A673 (cell line): Measurements from ENCODE around the gene DNM1. TPM values are rescaled to one million over a fixed set of nuclear protein-coding genes. Genes with fewer than 3 reads are reported as not detected.

Source experiments
- BruUV-seq: library from RNA; stranded (reverse); fragments of 400-500 nt; replicated peaks from 2 replicates; lab custom pipeline; 2021; lab: Mats Ljungman, UMichigan
- CTCF ChIA-PET: fragments of 300-600 bp; sonication (Branson Sonifier 250); formaldehyde crosslinking; loops from one replicate; lab custom pipeline; 2022; ENCODE audit warnings: antibody characterized with exemption; lab: Charles Lee
- POLR2A ChIA-PET: fragments of 300-600 bp; sonication (Branson Sonifier 250); formaldehyde crosslinking; loops from one replicate; lab custom pipeline; 2022; ENCODE audit warnings: antibody characterized with exemption; ENCODE audit not compliant: low non-redundant PET; lab: Charles Lee
- DNase-seq: peaks from one replicate; pipeline ENCODE4 v3.0.0-alpha.2; 2015; ENCODE audit warnings: low spot score
- H3K27ac ChIP-seq: fragments of 200-600 bp; sonication (generic); 2 replicates; pipeline ENCODE4 v1.5.1; 2016; ENCODE audit warnings: mixed run types, low read depth, mild to moderate bottlenecking, mixed read lengths, antibody characterized with exemption, low read length; ENCODE audit not compliant: poor library complexity, severe bottlenecking
- H3K27me3 ChIP-seq: fragments of 200-600 bp; sonication (generic); replicated peaks from 2 replicates; pipeline ENCODE4 v1.6.1; 2017; ENCODE audit warnings: mixed run types, low read depth, mild to moderate bottlenecking, mixed read lengths, antibody characterized with exemption, low read length; ENCODE audit not compliant: insufficient read depth, poor library complexity
- H3K36me3 ChIP-seq: fragments of 200-600 bp; sonication (generic); 2 replicates; pipeline ENCODE4 v1.6.1; 2016; ENCODE audit warnings: mixed run types, mild to moderate bottlenecking, mixed read lengths, antibody characterized with exemption, low read length; ENCODE audit not compliant: insufficient read depth, poor library complexity, severe bottlenecking
- H3K4me1 ChIP-seq: fragments of 200-600 bp; sonication (generic); 2 replicates; pipeline ENCODE4 v1.6.1; 2017; ENCODE audit warnings: mixed run types, mild to moderate bottlenecking, mixed read lengths, antibody characterized with exemption, low read length; ENCODE audit not compliant: insufficient read depth, poor library complexity, severe bottlenecking
- H3K4me3 ChIP-seq: fragments of 200-600 bp; sonication (generic); 2 replicates; pipeline ENCODE4 v1.5.1; 2016; ENCODE audit warnings: low read depth, mixed run types, mild to moderate bottlenecking, mixed read lengths, low read length; ENCODE audit not compliant: poor library complexity, severe bottlenecking
- H3K9me3 ChIP-seq: fragments of 200-600 bp; sonication (generic); 2 replicates; pipeline ENCODE4 v1.6.1; 2016; ENCODE audit warnings: mixed run types, low read depth, mild to moderate bottlenecking, mixed read lengths, antibody characterized with exemption, low read length; ENCODE audit not compliant: poor library complexity, severe bottlenecking
- CTCF ChIP-seq: fragments of 300-800, 200-600 bp; sonication (generic); conservative IDR thresholded peaks from 2 replicates; pipeline ENCODE4 v1.5.1; 2017; ENCODE audit warnings: low read depth, mild to moderate bottlenecking, antibody characterized with exemption, low read length, moderate library complexity, mixed read lengths
- EZH2 ChIP-seq: fragments of 200-600 bp; sonication (generic); IDR thresholded peaks from 2 replicates; pipeline ENCODE4 v1.6.1; 2017; ENCODE audit warnings: borderline replicate concordance, low read depth, mild to moderate bottlenecking, mixed read lengths, antibody characterized with exemption, low read length; ENCODE audit not compliant: poor library complexity, severe bottlenecking
- intact Hi-C: fragments of 100-400 bp; cut with micrococcal nuclease; formaldehyde crosslinking; loops from one replicate; pipeline ENCODE4 v1.10.0; 2022; ENCODE audit not compliant: unreplicated experiment
- total RNA-seq: library from RNA; stranded (reverse); gene quantifications from 2 replicates; pipeline ENCODE4 v1.2.3, GENCODE V29; 2021

DNM1 gene
- total RNA-seq, 1 experiment from 2014 or later: 7.6 TPM

- peak overlapping the region; percentile 25 for H3K27ac ChIP-seq
- H3K36me3 ChIP-seq: peaks cover 42% of the 10 kb centered on the region
- TF ChIP-seq EZH2: no peak
Measured at GRCh38 chr9:128175726-128176125, 27.5 kb upstream of the DNM1 start.

GRCh38 chr9:128178806-128179431 lies 24.3 kb upstream of the DNM1 start:
- Histone ChIP-seq H3K4me3 (no peak overlapping the region), H3K9me3 (no peaks in the 10 kb centered on the region), H3K27ac (no peak overlapping the region), H3K4me1 (no peaks in the 10 kb centered on the region), H3K36me3 (peaks cover 44% of the 10 kb centered on the region), H3K27me3 (no peaks in the 10 kb centered on the region)
- intact Hi-C loops: no loop called here
- TSS peak; percentile 68 for BruUV-seq
- ChIA-PET CTCF (no interaction called here), POLR2A (no interaction called here)
- TF ChIP-seq CTCF (no peak), EZH2 (no peak)
- no peak for DNase-seq

More at GRCh38 chr9:128175726-128176125, 27.5 kb upstream of the DNM1 start:
- Histone ChIP-seq H3K9me3 (no peaks in the 10 kb centered on the region), H3K4me1 (no peaks in the 10 kb centered on the region), H3K27me3 (no peaks in the 10 kb centered on the region), H3K4me3 (no peak overlapping the region)
- DNase-seq: no peak
- ChIA-PET CTCF (no interaction called here), POLR2A (no interaction called here)
- intact Hi-C loops: no loop called here
- BruUV-seq: no TSS peak

GRCh38 chr9:128180001-128180400 lies 23.2 kb upstream of the DNM1 start:
- Histone ChIP-seq H3K4me1 (no peaks in the 10 kb centered on the region), H3K36me3 (peaks cover 44% of the 10 kb centered on the region), H3K27me3 (no peaks in the 10 kb centered on the region), H3K9me3 (no peaks in the 10 kb centered on the region), H3K27ac (no peak overlapping the region), H3K4me3 (no peak overlapping the region)
- ChIA-PET POLR2A (no interaction called here), CTCF (no interaction called here)
- intact Hi-C loops: no loop called here
- BruUV-seq: no TSS peak
- no peak for TF ChIP-seq EZH2
- TF ChIP-seq CTCF: no peak
- DNase-seq: no peak

- POLR2A ChIA-PET: no interaction called here
- no TSS peak for BruUV-seq
- H3K27me3 ChIP-seq: no peaks in the 10 kb centered on the region
Measured at GRCh38 chr9:128180447-128180846, 22.7 kb upstream of the DNM1 start.

More at GRCh38 chr9:128180447-128180846, 22.7 kb upstream of the DNM1 start:
- CTCF ChIA-PET: no interaction called here
- no peaks in the 10 kb centered on the region for H3K9me3 ChIP-seq
- DNase-seq: no peak
- intact Hi-C loops: no loop called here
- H3K4me1 ChIP-seq: no peaks in the 10 kb centered on the region
- TF ChIP-seq CTCF: no peak
- TF ChIP-seq EZH2: no peak
- peaks cover 47% of the 10 kb centered on the region for H3K36me3 ChIP-seq
- no peak overlapping the region for H3K4me3 ChIP-seq
- no peak overlapping the region for H3K27ac ChIP-seq
